SH-SY5Y (cell line): Measurements from ENCODE around the gene CYREN.

Source experiments
- GATA2 ChIP-seq: IDR thresholded peaks from 2 replicates; pipeline ENCODE4 v1.6.1; 2011; ENCODE audit warnings: mild to moderate bottlenecking, low read depth, low read length
- GATA3 ChIP-seq: IDR thresholded peaks from 2 replicates; pipeline ENCODE4 v1.6.1; 2011; ENCODE audit warnings: low read depth, mild to moderate bottlenecking, low read length, moderate library complexity

GRCh38 chr7:135156290-135156689 lies 14.2 kb downstream of the CYREN start:
- TF ChIP-seq GATA2 (no peak), GATA3 (no peak)
